WTC11 (cell line): ENCODE measurements around the gene OR2AJ1. TPM values are rescaled to one million over a fixed set of nuclear protein-coding genes. Genes with fewer than 3 reads are reported as not detected.
A peak's percentile ranks its signal among the peaks of the same experiment; 100 is the strongest.

Source experiments
- ATAC-seq: fragments of 200-7000 bp; cut with Tn5 transposase; 2 replicates; pipeline ENCODE4 v1.10.0; 2021; ENCODE audit warnings: mild to moderate bottlenecking, moderate library complexity
- CTCF ChIA-PET: fragments of 300-600 bp; sonication (Branson Sonifier 250); formaldehyde crosslinking; loops from one replicate; lab custom pipeline; 2021; ENCODE audit warnings: antibody characterized with exemption; lab: Charles Lee
- POLR2A ChIA-PET: fragments of 350-600 bp; sonication (Branson Sonifier 250); formaldehyde crosslinking; loops from one replicate; lab custom pipeline; 2021; ENCODE audit warnings: antibody characterized with exemption; lab: Charles Lee
- DNase-seq: peaks from one replicate; pipeline ENCODE4 v3.0.0; 2021; ENCODE audit warnings: low spot score
- H3K27ac Mint-ChIP-seq: 2 replicates; pipeline ENCODE4 v1.8.0; 2021; ENCODE audit warnings: mixed read lengths
- H3K27me3 Mint-ChIP-seq: 2 replicates; pipeline ENCODE4 v1.8.0; 2021; ENCODE audit warnings: low read depth, mild to moderate bottlenecking, moderate library complexity, mixed read lengths
- H3K36me3 Mint-ChIP-seq: 2 replicates; pipeline ENCODE4 v1.8.0; 2021; ENCODE audit warnings: mixed read lengths
- H3K4me1 Mint-ChIP-seq: 2 replicates; pipeline ENCODE4 v1.8.0; 2022; ENCODE audit warnings: mixed read lengths
- H3K4me3 Mint-ChIP-seq: 2 replicates; pipeline ENCODE4 v1.8.0; 2021; ENCODE audit warnings: mild to moderate bottlenecking, moderate library complexity, mixed read lengths
- H3K9me3 Mint-ChIP-seq: 2 replicates; pipeline ENCODE4 v1.8.0; 2021; ENCODE audit warnings: mixed read lengths
- ATF1 ChIP-seq: sonication (generic); formaldehyde crosslinking; IDR thresholded peaks from 2 replicates; pipeline ENCODE4 v1.8.1; 2023; ENCODE audit warnings: mild to moderate bottlenecking, moderate library complexity, missing genetic modification reagents
- CBFB ChIP-seq: sonication (generic); formaldehyde crosslinking; IDR thresholded peaks from 2 replicates; pipeline ENCODE4 v1.8.1; 2022; ENCODE audit warnings: mild to moderate bottlenecking, low read depth, missing genetic modification reagents
- EMX1 ChIP-seq: fragments of 250-450 bp; sonication (Bioruptor Pico); IDR thresholded peaks from 2 replicates; pipeline ENCODE4 v1.8.0; 2021; ENCODE audit warnings: mild to moderate bottlenecking
- GABPB1 ChIP-seq: sonication (generic); formaldehyde crosslinking; IDR thresholded peaks from 2 replicates; pipeline ENCODE4 v1.8.1; 2023; ENCODE audit warnings: mild to moderate bottlenecking, missing genetic modification reagents
- GRHL2 ChIP-seq: fragments of 250-450 bp; sonication (Bioruptor Pico); IDR thresholded peaks from 2 replicates; pipeline ENCODE4 v1.8.0; 2022; ENCODE audit warnings: mild to moderate bottlenecking, moderate library complexity; ENCODE audit not compliant: insufficient replicate concordance, severe bottlenecking
- MXD4 ChIP-seq: fragments of 250-450 bp; sonication (Bioruptor Pico); IDR thresholded peaks from 2 replicates; pipeline ENCODE4 v1.8.0; 2021; ENCODE audit warnings: mild to moderate bottlenecking, moderate library complexity, borderline replicate concordance
- MYBL2 ChIP-seq: sonication (generic); formaldehyde crosslinking; IDR thresholded peaks from 2 replicates; pipeline ENCODE4 v1.8.1; 2023; ENCODE audit warnings: mild to moderate bottlenecking, moderate library complexity, missing genetic modification reagents
- OVOL2 ChIP-seq: fragments of 250-450 bp; sonication (Bioruptor Pico); IDR thresholded peaks from 2 replicates; pipeline ENCODE4 v1.9.0; 2021; ENCODE audit warnings: mild to moderate bottlenecking, borderline replicate concordance
- PRRX2 ChIP-seq: fragments of 250-450 bp; sonication (Bioruptor Pico); IDR thresholded peaks from 2 replicates; pipeline ENCODE4 v1.8.0; 2021; ENCODE audit warnings: mild to moderate bottlenecking
- TCF7 ChIP-seq: sonication (generic); formaldehyde crosslinking; IDR thresholded peaks from 2 replicates; pipeline ENCODE4 v1.8.0; 2022; ENCODE audit warnings: mild to moderate bottlenecking, low read depth, missing genetic modification reagents, moderate library complexity
- ZNF396 ChIP-seq: fragments of 250-450 bp; sonication (Bioruptor Pico); IDR thresholded peaks from 2 replicates; pipeline ENCODE4 v1.8.0; 2021; ENCODE audit warnings: mild to moderate bottlenecking, moderate library complexity, borderline replicate concordance
- total RNA-seq: library from RNA; stranded (reverse); gene quantifications from 3 replicates; pipeline ENCODE4 v1.2.3, GENCODE V29; 2021
- TF ChIP-seq, protein P1 (sequence below): fragments of 200-600 bp; IDR thresholded peaks from 2 replicates; pipeline ENCODE4 v1.8.0; 2022; ENCODE audit warnings: antibody characterized with exemption
- TF ChIP-seq, protein P2 (sequence below): sonication (generic); formaldehyde crosslinking; IDR thresholded peaks from 2 replicates; pipeline ENCODE4 v1.8.1; 2023; ENCODE audit warnings: mild to moderate bottlenecking, missing genetic modification reagents, borderline replicate concordance
- TF ChIP-seq, protein P3 (sequence below): sonication (generic); formaldehyde crosslinking; IDR thresholded peaks from 2 replicates; pipeline ENCODE4 v1.8.1; 2023; ENCODE audit warnings: mild to moderate bottlenecking, missing genetic modification reagents
- TF ChIP-seq, protein P4 (sequence below): sonication (generic); formaldehyde crosslinking; IDR thresholded peaks from 2 replicates; pipeline ENCODE4 v1.8.1; 2023; ENCODE audit warnings: mild to moderate bottlenecking, moderate library complexity, missing genetic modification reagents
- TF ChIP-seq, protein P5 (sequence below): fragments of 250-450 bp; sonication (Bioruptor Pico); conservative IDR thresholded peaks from 2 replicates; pipeline ENCODE4 v1.9.0; 2021; ENCODE audit warnings: mild to moderate bottlenecking

OR2AJ1 gene
- total RNA-seq, 1 experiment from 2014 or later: not detected

DNA sequence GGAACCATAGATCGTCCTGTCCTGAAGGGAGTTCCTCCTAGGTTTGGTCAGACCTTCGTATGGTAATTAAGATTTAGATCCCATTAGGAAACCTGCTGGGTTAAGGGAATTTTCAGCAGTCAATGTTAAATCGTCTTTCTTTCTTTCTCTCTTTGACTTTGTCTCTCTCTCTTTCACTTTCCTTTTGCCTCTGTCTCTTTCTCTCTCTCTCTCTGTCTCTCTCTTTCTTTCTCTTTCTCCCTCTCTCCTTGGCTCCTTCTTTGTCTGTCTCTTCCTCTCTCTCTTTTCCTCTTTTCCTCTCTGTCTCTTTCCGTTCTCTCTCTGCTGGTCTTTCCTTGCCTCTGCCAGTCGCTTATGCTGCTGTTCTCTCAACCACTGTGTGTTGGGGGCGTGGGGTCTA, 20.6 kb upstream of the OR2AJ1 start:
- CTCF ChIA-PET: no interaction called here
- H3K36me3 Mint-ChIP-seq: peaks cover 54% of the 10 kb centered on the region
- no peak for DNase-seq
- peaks cover 63% of the 10 kb centered on the region for H3K9me3 Mint-ChIP-seq
- H3K4me1 Mint-ChIP-seq: peaks cover 55% of the 10 kb centered on the region
- TF ChIP-seq GRHL2 (no peak), ATF1 (CRISPR knock-in tag) (no peak), EMX1 (CRISPR knock-in tag) (no peak), TCF7 (CRISPR knock-in tag) (no peak), ZNF396 (CRISPR knock-in tag) (no peak)
- peak overlapping the region; percentile 6; the same call in 1 of the 2 replicates for H3K27ac Mint-ChIP-seq
- POLR2A ChIA-PET: no interaction called here
- H3K27me3 Mint-ChIP-seq: peaks cover 11% of the 10 kb centered on the region
- no peak overlapping the region for H3K4me3 Mint-ChIP-seq
- no peak for ATAC-seq

DNA sequence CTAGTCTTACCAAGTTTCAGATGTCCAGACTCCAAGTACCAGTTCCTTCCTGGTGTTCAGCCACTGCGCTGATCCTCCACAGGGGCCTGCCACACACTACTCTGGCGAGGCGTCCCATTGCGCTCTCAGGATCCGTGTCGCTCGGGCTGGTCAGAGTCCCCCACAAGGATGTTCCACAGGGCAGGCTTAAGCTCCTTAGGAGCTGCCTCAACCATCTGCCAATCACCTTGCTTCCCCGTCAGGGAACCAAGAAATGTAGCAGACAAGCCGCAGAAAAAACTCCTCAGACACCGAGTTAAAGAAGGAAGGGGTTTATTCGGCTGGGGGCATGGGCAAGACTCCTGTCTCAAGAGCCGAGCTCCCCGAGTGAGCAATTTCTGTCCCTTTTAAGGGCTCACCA, 19.5 kb upstream of the OR2AJ1 start:
- H3K27ac Mint-ChIP-seq: peak overlapping the region; percentile 70

DNA sequence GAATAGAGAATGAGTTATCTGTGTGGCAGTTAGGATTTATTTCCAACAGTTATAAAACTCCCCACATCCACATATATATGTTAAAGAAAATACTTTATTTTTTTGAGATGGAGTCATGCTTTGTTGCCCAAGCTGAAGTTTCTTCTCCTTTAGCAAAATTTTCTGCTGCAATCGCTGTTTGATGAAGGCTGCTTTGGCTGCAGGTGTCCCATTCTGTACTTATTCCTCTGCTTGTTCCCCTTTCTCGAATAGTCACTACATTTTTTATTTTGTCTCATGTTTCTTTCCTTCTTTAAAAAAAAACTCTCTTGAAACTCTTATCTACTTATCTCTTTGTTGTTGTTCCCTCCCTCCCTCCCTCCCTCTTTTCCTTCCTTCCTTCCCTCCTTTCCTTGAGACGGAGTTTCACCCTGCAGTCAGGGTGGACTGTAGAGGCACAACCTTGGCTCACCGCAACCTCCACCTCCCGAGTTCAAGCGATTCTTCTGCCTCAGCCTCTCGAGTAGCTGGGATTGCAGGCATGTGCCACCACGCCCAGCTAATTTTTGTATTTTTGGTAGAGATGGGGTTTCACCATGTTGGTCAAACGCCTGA, 18.7 kb upstream of the OR2AJ1 start:
- ChIA-PET POLR2A (no interaction called here), CTCF (interaction anchor here (0.6 to 0.7 kb wide), 2 partner anchors 13 to 32 kb away, joined by 3 read pairs; no protein-coding TSS in a partner anchor)
- H3K27me3 Mint-ChIP-seq: peaks cover 11% of the 10 kb centered on the region
- peaks cover 55% of the 10 kb centered on the region for H3K4me1 Mint-ChIP-seq
- H3K9me3 Mint-ChIP-seq: peaks cover 68% of the 10 kb centered on the region
- peak overlapping the region; percentile 84 for H3K27ac Mint-ChIP-seq
- H3K36me3 Mint-ChIP-seq: peaks cover 61% of the 10 kb centered on the region
- no peak overlapping the region for H3K4me3 Mint-ChIP-seq
- ATAC-seq: no peak
- no peak for DNase-seq
- no peak for TF ChIP-seq GRHL2
- TF ChIP-seq CBFB (CRISPR knock-in tag): no peak
- TF ChIP-seq, protein P1, sequence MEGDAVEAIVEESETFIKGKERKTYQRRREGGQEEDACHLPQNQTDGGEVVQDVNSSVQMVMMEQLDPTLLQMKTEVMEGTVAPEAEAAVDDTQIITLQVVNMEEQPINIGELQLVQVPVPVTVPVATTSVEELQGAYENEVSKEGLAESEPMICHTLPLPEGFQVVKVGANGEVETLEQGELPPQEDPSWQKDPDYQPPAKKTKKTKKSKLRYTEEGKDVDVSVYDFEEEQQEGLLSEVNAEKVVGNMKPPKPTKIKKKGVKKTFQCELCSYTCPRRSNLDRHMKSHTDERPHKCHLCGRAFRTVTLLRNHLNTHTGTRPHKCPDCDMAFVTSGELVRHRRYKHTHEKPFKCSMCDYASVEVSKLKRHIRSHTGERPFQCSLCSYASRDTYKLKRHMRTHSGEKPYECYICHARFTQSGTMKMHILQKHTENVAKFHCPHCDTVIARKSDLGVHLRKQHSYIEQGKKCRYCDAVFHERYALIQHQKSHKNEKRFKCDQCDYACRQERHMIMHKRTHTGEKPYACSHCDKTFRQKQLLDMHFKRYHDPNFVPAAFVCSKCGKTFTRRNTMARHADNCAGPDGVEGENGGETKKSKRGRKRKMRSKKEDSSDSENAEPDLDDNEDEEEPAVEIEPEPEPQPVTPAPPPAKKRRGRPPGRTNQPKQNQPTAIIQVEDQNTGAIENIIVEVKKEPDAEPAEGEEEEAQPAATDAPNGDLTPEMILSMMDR: no peak
- TF ChIP-seq, protein P2, sequence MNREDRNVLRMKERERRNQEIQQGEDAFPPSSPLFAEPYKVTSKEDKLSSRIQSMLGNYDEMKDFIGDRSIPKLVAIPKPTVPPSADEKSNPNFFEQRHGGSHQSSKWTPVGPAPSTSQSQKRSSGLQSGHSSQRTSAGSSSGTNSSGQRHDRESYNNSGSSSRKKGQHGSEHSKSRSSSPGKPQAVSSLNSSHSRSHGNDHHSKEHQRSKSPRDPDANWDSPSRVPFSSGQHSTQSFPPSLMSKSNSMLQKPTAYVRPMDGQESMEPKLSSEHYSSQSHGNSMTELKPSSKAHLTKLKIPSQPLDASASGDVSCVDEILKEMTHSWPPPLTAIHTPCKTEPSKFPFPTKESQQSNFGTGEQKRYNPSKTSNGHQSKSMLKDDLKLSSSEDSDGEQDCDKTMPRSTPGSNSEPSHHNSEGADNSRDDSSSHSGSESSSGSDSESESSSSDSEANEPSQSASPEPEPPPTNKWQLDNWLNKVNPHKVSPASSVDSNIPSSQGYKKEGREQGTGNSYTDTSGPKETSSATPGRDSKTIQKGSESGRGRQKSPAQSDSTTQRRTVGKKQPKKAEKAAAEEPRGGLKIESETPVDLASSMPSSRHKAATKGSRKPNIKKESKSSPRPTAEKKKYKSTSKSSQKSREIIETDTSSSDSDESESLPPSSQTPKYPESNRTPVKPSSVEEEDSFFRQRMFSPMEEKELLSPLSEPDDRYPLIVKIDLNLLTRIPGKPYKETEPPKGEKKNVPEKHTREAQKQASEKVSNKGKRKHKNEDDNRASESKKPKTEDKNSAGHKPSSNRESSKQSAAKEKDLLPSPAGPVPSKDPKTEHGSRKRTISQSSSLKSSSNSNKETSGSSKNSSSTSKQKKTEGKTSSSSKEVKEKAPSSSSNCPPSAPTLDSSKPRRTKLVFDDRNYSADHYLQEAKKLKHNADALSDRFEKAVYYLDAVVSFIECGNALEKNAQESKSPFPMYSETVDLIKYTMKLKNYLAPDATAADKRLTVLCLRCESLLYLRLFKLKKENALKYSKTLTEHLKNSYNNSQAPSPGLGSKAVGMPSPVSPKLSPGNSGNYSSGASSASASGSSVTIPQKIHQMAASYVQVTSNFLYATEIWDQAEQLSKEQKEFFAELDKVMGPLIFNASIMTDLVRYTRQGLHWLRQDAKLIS (CRISPR knock-in tag): no peak
- TF ChIP-seq GABPB1 (CRISPR knock-in tag): no peak
- TF ChIP-seq, protein P3, sequence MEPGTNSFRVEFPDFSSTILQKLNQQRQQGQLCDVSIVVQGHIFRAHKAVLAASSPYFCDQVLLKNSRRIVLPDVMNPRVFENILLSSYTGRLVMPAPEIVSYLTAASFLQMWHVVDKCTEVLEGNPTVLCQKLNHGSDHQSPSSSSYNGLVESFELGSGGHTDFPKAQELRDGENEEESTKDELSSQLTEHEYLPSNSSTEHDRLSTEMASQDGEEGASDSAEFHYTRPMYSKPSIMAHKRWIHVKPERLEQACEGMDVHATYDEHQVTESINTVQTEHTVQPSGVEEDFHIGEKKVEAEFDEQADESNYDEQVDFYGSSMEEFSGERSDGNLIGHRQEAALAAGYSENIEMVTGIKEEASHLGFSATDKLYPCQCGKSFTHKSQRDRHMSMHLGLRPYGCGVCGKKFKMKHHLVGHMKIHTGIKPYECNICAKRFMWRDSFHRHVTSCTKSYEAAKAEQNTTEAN (CRISPR knock-in tag): no peak
- TF ChIP-seq, protein P4, sequence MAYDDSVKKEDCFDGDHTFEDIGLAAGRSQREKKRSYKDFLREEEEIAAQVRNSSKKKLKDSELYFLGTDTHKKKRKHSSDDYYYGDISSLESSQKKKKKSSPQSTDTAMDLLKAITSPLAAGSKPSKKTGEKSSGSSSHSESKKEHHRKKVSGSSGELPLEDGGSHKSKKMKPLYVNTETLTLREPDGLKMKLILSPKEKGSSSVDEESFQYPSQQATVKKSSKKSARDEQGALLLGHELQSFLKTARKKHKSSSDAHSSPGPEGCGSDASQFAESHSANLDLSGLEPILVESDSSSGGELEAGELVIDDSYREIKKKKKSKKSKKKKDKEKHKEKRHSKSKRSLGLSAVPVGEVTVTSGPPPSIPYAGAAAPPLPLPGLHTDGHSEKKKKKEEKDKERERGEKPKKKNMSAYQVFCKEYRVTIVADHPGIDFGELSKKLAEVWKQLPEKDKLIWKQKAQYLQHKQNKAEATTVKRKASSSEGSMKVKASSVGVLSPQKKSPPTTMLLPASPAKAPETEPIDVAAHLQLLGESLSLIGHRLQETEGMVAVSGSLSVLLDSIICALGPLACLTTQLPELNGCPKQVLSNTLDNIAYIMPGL (CRISPR knock-in tag): no peak
- TF ChIP-seq, protein P5, sequence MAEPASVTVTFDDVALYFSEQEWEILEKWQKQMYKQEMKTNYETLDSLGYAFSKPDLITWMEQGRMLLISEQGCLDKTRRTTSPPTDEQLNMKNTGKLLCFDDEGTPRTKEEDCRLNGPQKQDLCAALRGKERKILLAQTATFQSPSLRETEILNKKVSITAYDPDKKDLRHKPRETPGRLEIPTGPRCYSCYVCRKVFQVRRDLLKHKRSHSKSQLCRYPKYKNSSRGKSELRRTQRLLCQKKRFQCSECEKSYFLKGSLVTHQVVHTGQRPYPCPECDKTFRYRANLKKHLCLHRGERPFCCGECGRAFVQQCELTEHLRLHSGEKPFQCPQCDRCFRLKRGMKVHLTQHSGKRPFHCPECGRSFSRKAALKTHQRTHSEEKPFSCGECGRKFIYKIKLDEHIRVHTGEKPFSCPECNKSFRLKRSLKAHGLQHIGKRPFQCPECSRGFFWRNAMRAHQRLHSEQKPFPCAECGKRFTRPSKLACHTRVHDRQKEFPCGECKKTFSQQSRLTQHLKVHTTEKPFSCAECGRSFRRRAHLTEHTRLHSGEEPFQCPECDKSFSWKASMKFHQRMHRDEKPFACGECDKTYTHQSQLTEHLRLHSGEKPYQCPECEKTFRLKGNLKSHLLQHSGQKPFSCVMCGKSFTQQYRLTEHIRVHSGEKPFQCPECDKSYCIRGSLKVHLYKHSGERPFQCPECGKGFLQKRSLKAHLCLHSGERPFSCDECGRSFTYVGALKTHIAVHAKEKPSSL (CRISPR knock-in tag): no peak
- TF ChIP-seq OVOL2: no peak
- no peak for TF ChIP-seq MYBL2 (CRISPR knock-in tag)

More for the DNA sequence above, 19.5 kb upstream of the OR2AJ1 start:
- ATAC-seq (no peak), DNase-seq (no peak)
- H3K9me3 Mint-ChIP-seq: peaks cover 60% of the 10 kb centered on the region
- ChIA-PET POLR2A (no interaction called here), CTCF (no interaction called here)
- H3K36me3 Mint-ChIP-seq: peaks cover 57% of the 10 kb centered on the region
- peaks cover 55% of the 10 kb centered on the region for H3K4me1 Mint-ChIP-seq
- peaks cover 11% of the 10 kb centered on the region for H3K27me3 Mint-ChIP-seq
- TF ChIP-seq MXD4 (CRISPR knock-in tag) (no peak), GRHL2 (no peak), PRRX2 (no peak)
- TF ChIP-seq, protein P1: no peak
- TF ChIP-seq, all 79 proteins: peak for 0
- H3K4me3 Mint-ChIP-seq: no peak overlapping the region
